Trophoblast cell (in vitro differentiated cells and primary cell): ENCODE measurements around the gene SLC25A52.
"Not testable (repeated sequence)": the region's sequence is repeated elsewhere in the genome, so short reads cannot be mapped to it uniquely, and the experiment has no call there.

Source experiments
- DNase-seq, 2 donors: peaks; one replicate each; pipeline ENCODE4 v3.0.0-alpha.2; 2016
- H2AFZ ChIP-seq: 2 replicates; pipeline ENCODE4 v1.6.1; 2013; ENCODE audit warnings: low read length, moderate library complexity, mild to moderate bottlenecking; ENCODE audit not compliant: insufficient read depth, poor library complexity
- H2AK5ac ChIP-seq: 2 replicates; pipeline ENCODE4 v1.6.1; 2013; ENCODE audit warnings: mild to moderate bottlenecking, low read length
- H2BK120ac ChIP-seq: 2 replicates; pipeline ENCODE4 v1.6.1; 2013; ENCODE audit warnings: low read length, mild to moderate bottlenecking, moderate library complexity; ENCODE audit not compliant: insufficient read depth, poor library complexity
- H2BK12ac ChIP-seq: 2 replicates; pipeline ENCODE4 v1.6.1; 2013; ENCODE audit warnings: mild to moderate bottlenecking, low read length, moderate library complexity
- H2BK5ac ChIP-seq: 2 replicates; pipeline ENCODE4 v1.6.1; 2013; ENCODE audit warnings: low read length, low read depth, moderate library complexity, mild to moderate bottlenecking; ENCODE audit not compliant: poor library complexity
- H3K14ac ChIP-seq: 2 replicates; pipeline ENCODE4 v1.6.1; 2013; ENCODE audit warnings: mild to moderate bottlenecking, low read length
- H3K18ac ChIP-seq: 2 replicates; pipeline ENCODE4 v1.6.1; 2013; ENCODE audit warnings: mild to moderate bottlenecking, low read length
- H3K23ac ChIP-seq: 2 replicates; pipeline ENCODE4 v1.6.1; 2013; ENCODE audit warnings: low read length
- H3K27ac ChIP-seq: 2 replicates; pipeline ENCODE4 v1.5.1; 2013; ENCODE audit warnings: low read depth, mild to moderate bottlenecking, inconsistent platforms, low read length, moderate library complexity
- H3K27me3 ChIP-seq: 2 replicates; pipeline ENCODE4 v1.6.1; 2013; ENCODE audit warnings: inconsistent platforms, mild to moderate bottlenecking, low read length, moderate library complexity; ENCODE audit not compliant: insufficient read depth
- H3K36me3 ChIP-seq, 2 experiments: 1 replicate in 1 of 2; 2 replicates in 1 of 2; pipeline ENCODE4 v1.6.1; 2013; ENCODE audit warnings: low read length in 2 of 2, mild to moderate bottlenecking in 2 of 2, moderate library complexity in 1 of 2; ENCODE audit not compliant: insufficient read depth in 2 of 2, control insufficient read depth in 1 of 2
- H3K4ac ChIP-seq: 2 replicates; pipeline ENCODE4 v1.6.1; 2013; ENCODE audit warnings: low read depth, mild to moderate bottlenecking, low read length, moderate library complexity
- H3K4me1 ChIP-seq, 2 experiments: 1 replicate in 1 of 2; 2 replicates in 1 of 2; pipeline ENCODE4 v1.6.1; 2013; ENCODE audit warnings: low read length in 2 of 2, mild to moderate bottlenecking in 2 of 2, moderate library complexity in 1 of 2; ENCODE audit not compliant: insufficient read depth in 2 of 2, control insufficient read depth in 1 of 2
- H3K4me2 ChIP-seq: 2 replicates; pipeline ENCODE4 v1.6.1; 2013; ENCODE audit warnings: inconsistent platforms, mild to moderate bottlenecking, low read length, moderate library complexity
- H3K4me3 ChIP-seq: 2 replicates; pipeline ENCODE4 v1.5.1; 2013; ENCODE audit warnings: mild to moderate bottlenecking, low read depth, low read length, inconsistent platforms
- H3K79me1 ChIP-seq: one replicate; pipeline ENCODE4 v1.6.1; 2013; ENCODE audit warnings: low read length
- H3K79me2 ChIP-seq: 2 replicates; pipeline ENCODE4 v1.6.1; 2013; ENCODE audit warnings: low read length, mild to moderate bottlenecking; ENCODE audit not compliant: control insufficient read depth, insufficient read depth, poor library complexity
- H3K9ac ChIP-seq: 2 replicates; pipeline ENCODE4 v1.6.1; 2013; ENCODE audit warnings: mild to moderate bottlenecking, low read length
- H3K9me3 ChIP-seq: 2 replicates; pipeline ENCODE4 v1.6.1; 2013; ENCODE audit warnings: low read depth, mild to moderate bottlenecking, control low read depth, inconsistent platforms, low read length; ENCODE audit not compliant: insufficient read depth
- H4K12ac ChIP-seq: 2 replicates; pipeline ENCODE4 v1.6.1; 2013; ENCODE audit warnings: low read depth, mild to moderate bottlenecking, low read length, moderate library complexity
- H4K8ac ChIP-seq: 2 replicates; pipeline ENCODE4 v1.6.1; 2013; ENCODE audit warnings: low read depth, mild to moderate bottlenecking, low read length, moderate library complexity
- H4K91ac ChIP-seq: one replicate; pipeline ENCODE4 v1.6.1; 2013; ENCODE audit warnings: low read depth, mild to moderate bottlenecking, low read length, moderate library complexity
- WGBS: extraction: QIAGEN DNeasy Blood & Tissue Kit; methylation state at CpG from one replicate; pipeline ENCODE4 v1.1.7; 2013; ENCODE audit warnings: missing lambda C conversion rate; ENCODE audit not compliant: insufficient read length, insufficient coverage; ENCODE audit errors: extremely low coverage; 5-methylcytosine and 5-hydroxymethylcytosine counted together

The SLC25A52 gene

DNA sequence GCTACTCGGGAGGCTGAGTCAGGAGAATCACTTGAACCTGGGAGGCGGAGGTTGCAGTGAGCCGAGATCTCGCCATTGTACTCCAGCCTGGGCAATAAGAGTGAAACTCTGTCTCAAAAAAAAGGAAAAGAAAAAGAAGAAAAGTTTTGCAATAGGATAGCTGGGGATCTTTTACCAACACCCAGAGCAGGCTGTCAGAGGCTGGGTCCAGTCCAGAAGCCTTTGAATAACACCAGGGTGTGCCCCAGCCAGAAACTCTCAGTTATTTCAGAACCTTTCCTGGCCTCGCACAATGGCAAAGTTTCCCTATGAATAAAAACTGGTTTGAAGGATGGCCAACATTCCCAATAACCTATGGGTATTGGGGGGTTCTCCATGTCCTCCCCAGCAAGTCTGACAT, 17.1 kb downstream of the SLC25A52 start:
- H2BK5ac ChIP-seq, DNase-seq, H3K79me1 ChIP-seq, H2AK5ac ChIP-seq, H4K91ac ChIP-seq, H4K12ac ChIP-seq, H3K9ac ChIP-seq, H3K18ac ChIP-seq, H3K9me3 ChIP-seq, H3K4me3 ChIP-seq, H2BK12ac ChIP-seq, H2AFZ ChIP-seq, H4K8ac ChIP-seq, H3K27me3 ChIP-seq, H3K79me2 ChIP-seq, H3K27ac ChIP-seq, H3K23ac ChIP-seq, H2BK120ac ChIP-seq, H3K14ac ChIP-seq, H3K4me2 ChIP-seq, H3K4ac ChIP-seq, H3K4me1 ChIP-seq, H3K36me3 ChIP-seq: not testable (repeated sequence)
- no CpG with 5 or more reads among the region's 5 CpGs for WGBS

DNA sequence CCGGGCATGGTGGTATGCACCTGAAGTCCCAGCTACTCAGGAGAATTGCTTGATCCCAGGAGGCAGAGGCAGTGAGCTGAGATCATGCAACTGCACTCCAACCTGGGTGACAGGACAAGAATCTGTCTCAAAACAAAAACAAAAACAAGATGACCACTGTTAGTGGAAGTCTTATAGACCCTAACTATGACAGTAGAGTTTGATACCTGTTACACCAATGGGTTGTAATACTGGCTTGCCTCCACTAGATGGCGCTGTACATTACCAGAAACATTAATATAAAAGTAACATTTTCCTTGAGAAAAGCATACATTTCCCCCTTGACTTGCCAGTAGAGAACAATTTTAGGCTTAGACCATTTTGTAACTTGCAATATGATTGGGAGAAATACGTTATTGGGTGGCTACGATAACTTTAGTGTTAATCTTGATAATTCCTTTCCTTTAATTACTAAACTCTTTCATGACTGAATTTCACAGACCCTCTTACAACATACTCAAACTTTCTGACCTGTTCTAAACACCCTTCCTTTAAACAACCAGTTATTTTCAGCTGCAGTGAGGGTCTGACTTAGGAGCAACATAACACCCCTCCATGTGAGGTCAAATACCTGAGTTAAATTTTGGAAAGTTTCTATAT, 19.5 kb downstream of the SLC25A52 start:
- H3K79me2 ChIP-seq: no peaks in the 10 kb centered on the region
- no peak overlapping the region for H2BK12ac ChIP-seq
- H3K23ac ChIP-seq: no peak overlapping the region
- no peak overlapping the region for H2AK5ac ChIP-seq
- no peak overlapping the region for H4K8ac ChIP-seq
- H2BK120ac ChIP-seq: no peak overlapping the region
- H3K14ac ChIP-seq: no peak overlapping the region
- H3K9me3 ChIP-seq: peaks cover 7% of the 10 kb centered on the region
- WGBS: no CpG with 5 or more reads among the region's 4 CpGs
- no peak overlapping the region for H2AFZ ChIP-seq
- no peak overlapping the region for H2BK5ac ChIP-seq
- H4K12ac ChIP-seq: no peak overlapping the region
- no peak overlapping the region for H3K27ac ChIP-seq
- H3K27me3 ChIP-seq: no peaks in the 10 kb centered on the region
- peak; percentile 42 to 80 for DNase-seq
- no peaks in the 10 kb centered on the region for H3K4me1 ChIP-seq
- H4K91ac ChIP-seq: no peak overlapping the region
- no peak overlapping the region for H3K4ac ChIP-seq
- no peak overlapping the region for H3K4me3 ChIP-seq
- no peak overlapping the region for H3K9ac ChIP-seq
- H3K18ac ChIP-seq: no peak overlapping the region
- no peaks in the 10 kb centered on the region for H3K36me3 ChIP-seq
- H3K79me1 ChIP-seq: no peaks in the 10 kb centered on the region
- H3K4me2 ChIP-seq: no peak overlapping the region

DNA sequence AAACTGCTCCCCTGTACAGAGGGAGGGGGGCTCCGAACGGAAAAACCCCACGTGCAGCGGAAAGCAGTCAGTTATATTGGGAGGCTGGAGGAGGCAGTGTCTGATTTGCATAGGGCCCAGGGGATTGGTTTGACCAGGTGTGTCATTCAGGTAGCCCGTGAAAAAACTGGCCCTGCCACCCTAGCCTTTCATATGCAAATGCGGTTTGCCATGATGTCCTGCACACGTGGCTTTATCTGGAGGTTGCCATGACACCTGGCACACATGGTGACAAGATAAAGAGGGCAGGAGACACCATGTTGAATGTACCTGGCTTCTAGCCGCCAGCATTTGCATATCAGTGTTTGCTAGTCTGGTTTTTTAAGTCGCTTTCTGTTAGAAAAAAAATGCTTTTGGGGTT, 20.5 kb downstream of the SLC25A52 start:
- Histone ChIP-seq H3K4me2 (no peak overlapping the region), H2BK12ac (no peak overlapping the region), H2BK5ac (no peak overlapping the region), H4K12ac (no peak overlapping the region), H3K79me2 (no peaks in the 10 kb centered on the region), H3K4me3 (no peak overlapping the region), H3K36me3 (no peaks in the 10 kb centered on the region), H2AK5ac (no peak overlapping the region), H3K4ac (no peak overlapping the region), H3K14ac (no peak overlapping the region), H3K9me3 (peaks cover 7% of the 10 kb centered on the region), H3K79me1 (no peaks in the 10 kb centered on the region), H3K18ac (no peak overlapping the region), H3K27me3 (no peaks in the 10 kb centered on the region), H3K9ac (no peak overlapping the region), H3K4me1 (no peaks in the 10 kb centered on the region), H2BK120ac (no peak overlapping the region), H3K27ac (no peak overlapping the region), H4K8ac (no peak overlapping the region), H2AFZ (no peak overlapping the region), H3K23ac (no peak overlapping the region), H4K91ac (no peak overlapping the region)
- DNase-seq: no peak
- no CpG with 5 or more reads among the region's 9 CpGs for WGBS

DNA sequence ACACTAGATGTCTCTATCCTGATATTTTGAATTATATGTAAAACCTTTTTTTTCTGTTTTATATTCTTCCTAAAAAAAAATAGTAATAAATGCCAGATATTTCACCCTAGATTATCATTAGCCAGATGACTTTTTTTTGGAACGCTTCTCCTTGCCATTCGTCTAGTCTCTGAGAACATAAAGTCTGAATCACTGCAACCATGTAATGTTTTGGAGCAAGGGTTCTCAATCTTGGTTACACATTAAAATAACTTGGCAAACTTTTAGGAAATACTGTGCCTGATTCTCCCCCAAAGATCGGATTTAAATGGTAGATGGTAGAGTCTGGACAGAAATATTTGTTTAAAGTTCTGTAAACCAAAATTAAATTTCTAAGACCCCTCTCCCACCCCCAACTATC, 21.0 kb downstream of the SLC25A52 start:
- Histone ChIP-seq H4K8ac (no peak overlapping the region), H4K12ac (no peak overlapping the region), H3K79me2 (no peaks in the 10 kb centered on the region), H3K4me3 (no peak overlapping the region), H3K36me3 (no peaks in the 10 kb centered on the region), H3K79me1 (no peaks in the 10 kb centered on the region), H3K4me2 (no peak overlapping the region), H3K23ac (no peak overlapping the region), H3K18ac (no peak overlapping the region), H4K91ac (no peak overlapping the region), H2BK5ac (no peak overlapping the region), H2BK12ac (no peak overlapping the region), H3K4me1 (no peaks in the 10 kb centered on the region), H3K9me3 (peaks cover 7% of the 10 kb centered on the region), H3K27me3 (no peaks in the 10 kb centered on the region), H2AFZ (no peak overlapping the region), H3K4ac (no peak overlapping the region), H2AK5ac (no peak overlapping the region), H3K9ac (no peak overlapping the region), H3K14ac (no peak overlapping the region), H2BK120ac (no peak overlapping the region), H3K27ac (no peak overlapping the region)
- no peak for DNase-seq
- WGBS: no CpG with 5 or more reads among the region's 3 CpGs
